ENCODE results near the gene SKI.

The SKI gene

DNA sequence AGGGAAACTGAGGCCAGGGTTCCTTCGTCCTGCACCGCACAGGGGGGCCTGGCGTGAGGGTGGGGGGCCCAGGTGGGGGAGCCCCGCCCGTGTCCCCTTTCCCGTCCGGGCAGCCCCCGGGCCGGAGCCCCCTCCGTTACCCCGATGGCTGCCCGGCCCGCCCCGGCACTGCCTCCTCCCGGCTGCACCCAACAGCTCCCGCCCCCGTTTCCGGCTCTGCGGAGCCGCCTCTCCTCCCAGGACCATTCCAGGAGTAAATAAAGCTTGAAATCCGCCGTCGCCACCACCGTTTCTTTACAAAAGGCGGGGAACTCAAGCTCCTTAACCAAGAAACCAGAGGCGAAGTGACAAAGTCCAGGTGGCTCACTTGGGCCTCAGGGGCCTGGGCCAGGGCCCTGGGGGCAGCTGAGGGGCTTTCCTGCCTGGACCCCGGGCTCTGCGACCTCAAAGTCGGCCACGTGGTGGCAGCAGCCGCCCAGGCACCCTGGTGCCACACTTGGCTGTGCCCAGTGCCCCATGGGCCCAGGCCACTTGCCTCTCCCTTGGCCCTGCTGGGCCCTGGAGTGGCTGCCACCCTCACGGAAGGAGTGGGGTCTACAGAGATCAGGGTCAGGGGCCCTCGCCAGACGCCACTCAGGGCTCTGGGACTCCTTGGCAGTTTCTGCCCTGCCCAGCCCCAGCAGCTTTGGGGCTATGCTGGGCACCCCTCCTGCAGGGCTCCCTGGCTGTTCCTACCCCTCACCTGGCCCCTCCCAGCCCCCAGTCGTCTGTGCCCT lies 33.0 kb upstream of the SKI start:
- peak; percentile 63 for DNase-seq

DNA sequence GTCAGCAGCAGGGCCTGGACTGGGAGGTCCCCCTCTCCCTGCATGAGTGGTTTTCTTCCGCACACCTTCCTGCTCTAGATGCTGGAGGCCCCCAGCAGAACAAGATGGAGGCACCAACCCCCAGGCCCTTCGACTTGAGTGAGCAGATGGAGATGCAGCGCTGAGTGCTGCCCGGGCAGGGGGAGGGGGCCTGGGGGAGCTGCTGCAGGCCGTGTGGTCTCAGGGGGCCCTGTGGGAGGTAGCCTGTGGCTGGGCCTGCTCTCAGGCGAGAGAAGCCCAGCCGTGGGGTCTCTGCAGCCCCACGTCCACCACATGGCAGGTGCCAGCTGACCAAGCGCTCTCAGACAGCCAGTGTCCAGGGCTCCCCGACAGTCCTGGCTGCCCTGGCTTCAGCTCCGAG lies 32.3 kb upstream of the SKI start:
- no peak for DNase-seq

DNA sequence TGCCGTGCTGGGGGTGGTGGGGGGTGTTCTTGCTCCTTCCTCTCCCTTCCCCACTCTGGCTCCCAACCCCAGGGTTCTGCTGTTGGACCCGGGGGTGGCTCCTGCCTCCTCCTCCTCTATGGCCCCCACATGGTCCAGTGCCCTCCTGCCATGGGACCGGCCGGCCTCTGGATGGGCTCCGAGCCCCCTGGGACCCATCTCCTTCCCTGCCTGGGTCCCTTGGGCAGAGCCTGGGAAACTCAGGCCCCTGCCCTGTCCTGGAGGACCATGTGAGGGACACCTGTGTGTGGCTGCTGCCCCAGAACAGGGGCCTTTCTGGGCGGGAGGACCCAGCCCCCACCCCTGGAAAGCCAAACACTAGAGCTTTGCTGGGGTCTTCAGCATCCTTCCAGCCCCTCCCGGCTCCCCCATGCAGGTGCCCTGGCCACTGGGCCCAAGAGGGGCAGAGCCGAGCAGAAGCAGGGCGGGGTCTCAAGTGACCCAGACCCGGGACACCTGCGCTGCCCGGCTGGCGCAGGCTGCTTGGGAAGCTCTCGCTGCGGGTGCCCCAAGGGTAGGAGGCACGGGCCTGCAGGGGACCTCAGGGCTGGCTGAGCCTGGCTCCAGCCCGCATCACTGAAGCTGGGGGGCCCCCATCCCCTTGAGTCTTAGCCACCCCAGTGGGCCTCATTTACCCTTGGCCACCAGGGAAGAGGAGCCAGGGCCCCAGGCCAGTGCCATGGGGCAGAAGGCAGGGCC lies 31.0 kb upstream of the SKI start:
- DNase-seq: no peak

DNA sequence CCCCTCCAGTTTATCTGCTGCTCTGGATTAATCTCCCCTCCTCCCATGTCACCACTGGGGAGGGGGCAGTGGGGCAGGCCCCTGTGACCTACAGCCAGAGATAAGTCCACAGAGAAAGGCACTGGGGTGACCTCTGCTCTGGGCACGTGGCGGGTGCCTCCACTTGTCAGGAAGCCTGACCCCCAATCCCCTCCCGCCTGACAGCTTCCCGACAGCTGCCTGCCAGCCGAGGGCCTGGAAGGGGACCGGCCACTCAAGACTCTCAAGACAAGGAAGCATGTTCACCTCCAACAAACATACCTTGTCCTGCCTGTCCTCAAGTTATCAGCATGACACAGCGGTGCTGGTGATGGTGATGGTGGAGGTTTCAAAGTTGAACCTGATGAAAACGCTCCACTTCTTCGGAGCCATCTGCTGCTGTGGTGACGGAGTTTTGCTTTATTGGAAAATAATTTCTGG lies 30.4 kb upstream of the SKI start:
- no peak for DNase-seq

DNA sequence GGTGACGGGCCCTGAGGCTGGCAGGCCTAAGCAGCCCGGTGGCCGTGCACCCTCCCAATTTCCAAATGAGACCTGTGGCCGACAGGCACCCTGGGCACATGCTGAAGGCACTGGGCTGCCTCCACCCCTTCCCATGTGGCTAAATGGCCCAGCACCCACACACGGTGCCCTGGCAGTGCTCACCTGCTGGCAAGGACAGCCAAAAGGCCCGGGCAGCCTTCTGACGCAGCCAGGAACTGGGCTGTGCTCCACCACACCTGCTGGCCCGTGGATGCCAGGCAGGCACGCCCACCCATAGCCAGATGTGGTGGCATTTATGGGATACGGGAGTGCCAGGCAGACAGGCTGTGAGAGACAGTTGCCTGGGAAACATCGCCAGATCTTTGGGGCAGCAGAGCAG lies 29.5 kb upstream of the SKI start:
- DNase-seq: no peak

DNA sequence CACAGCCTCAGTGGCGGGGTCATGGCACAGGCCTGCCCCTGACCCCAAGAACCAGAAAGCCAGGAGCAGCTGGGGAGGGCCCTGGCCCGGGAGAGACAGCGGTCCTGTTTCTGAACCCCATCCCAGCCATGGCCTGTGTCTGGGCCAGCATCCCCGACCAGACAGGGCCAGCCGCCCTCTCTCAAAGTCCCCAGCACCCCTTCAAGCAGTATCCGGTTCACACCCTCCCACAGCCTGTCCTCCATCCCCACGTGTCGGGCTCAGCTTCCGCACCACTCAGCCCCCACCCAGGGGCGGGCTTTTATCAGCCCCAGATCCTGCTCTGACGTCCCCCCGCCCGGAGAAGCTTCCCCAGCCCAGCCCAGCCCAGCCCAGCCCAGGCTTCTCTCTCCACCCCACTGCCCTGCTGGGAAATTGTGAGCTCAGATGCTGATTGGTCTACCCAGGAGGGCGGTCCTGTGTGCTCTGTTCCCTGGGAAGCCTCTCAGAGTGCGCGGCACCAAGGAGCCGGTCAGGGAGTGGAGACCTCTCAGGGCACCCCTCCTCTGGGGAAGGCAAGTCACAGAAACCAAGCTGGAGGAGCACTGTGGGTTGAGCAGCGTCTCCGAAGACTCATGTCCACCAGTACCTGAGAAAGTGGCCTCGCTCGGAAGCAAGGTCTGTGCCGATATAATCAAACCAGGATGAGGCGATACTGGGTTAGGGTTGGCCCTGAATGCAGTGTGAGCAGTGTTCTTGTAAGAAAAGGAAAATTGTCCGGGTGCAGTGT lies 28.9 kb upstream of the SKI start:
- DNase-seq: peak; percentile 60

DNA sequence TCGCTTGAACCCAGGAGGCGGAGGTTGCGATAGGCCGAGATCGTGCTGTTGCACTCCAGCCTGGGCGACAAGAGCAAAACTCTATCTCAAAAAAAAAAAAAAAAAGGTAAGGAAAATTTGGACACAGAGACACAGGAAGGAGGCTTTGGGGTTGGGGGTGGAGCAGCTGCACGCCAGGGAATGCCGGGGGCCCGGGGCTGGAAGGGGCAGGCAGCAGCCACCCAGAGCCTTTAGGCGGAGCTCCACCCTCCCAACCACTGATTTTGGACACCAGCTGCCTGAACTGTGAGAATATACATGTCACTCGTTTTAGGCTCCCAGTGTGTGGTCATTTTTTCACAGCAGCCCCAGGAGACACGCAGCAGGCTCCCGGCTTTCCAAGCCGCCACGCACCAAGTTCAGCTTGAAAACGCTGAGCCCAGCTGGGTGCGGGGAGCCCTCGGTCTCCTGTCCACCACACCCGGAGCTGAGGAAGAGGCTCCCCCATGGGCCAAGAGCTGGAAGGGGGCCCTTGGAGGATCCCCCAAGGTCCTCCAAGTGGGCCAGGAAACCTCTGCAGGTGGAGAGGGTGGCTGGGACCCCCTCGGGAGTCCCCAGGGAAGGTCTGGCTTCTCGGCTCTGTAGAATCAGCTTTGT lies 27.7 kb upstream of the SKI start:
- no peak for DNase-seq

DNA sequence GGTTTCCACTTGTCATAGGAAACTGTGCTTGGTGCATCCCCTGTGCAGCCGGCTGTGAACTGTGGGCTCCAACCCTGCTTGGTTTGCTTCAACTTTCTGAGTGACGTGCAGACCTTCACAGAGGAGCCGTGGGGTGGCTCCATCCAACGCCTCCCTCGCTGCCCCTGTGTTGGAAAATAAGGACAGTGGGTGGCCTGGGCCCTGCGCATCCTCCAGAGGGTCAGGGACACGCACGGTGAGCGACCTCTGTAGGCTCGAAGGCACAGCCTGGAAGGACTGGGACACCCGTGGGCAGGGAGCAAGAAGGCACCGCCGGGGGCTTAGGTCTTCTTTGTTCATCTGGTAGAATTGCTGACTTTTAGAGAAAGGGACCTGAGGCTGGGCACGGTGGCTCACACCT lies 27.1 kb upstream of the SKI start:
- DNase-seq: no peak

DNA sequence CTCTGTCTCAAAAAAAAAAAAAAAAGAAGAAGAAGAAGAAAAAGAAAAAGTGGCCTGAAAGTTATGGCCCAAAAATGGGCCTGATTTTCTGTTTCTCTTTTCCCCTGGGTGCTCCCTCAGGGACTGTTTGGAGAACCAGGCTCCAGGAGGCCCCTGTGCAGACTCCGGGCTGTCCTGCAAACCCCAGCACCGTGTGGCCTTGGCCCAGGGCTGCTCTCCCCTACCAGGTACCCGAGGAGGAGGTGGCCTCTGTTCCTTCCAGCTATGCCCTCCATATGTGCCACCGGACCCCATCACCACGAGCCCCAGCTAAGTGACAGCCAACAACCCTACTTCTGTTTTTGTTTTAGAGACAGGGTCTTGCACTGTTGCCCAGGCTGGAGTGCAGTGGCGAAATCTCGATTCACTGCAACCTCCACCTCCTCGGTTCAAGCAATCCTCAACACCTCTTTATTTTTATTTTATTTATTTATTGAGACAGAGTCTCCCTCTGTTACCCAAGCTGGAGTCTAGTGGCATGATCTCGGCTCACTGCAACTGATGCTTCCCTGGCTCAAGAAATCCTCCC lies 26.0 kb upstream of the SKI start:
- DNase-seq: no peak

DNA sequence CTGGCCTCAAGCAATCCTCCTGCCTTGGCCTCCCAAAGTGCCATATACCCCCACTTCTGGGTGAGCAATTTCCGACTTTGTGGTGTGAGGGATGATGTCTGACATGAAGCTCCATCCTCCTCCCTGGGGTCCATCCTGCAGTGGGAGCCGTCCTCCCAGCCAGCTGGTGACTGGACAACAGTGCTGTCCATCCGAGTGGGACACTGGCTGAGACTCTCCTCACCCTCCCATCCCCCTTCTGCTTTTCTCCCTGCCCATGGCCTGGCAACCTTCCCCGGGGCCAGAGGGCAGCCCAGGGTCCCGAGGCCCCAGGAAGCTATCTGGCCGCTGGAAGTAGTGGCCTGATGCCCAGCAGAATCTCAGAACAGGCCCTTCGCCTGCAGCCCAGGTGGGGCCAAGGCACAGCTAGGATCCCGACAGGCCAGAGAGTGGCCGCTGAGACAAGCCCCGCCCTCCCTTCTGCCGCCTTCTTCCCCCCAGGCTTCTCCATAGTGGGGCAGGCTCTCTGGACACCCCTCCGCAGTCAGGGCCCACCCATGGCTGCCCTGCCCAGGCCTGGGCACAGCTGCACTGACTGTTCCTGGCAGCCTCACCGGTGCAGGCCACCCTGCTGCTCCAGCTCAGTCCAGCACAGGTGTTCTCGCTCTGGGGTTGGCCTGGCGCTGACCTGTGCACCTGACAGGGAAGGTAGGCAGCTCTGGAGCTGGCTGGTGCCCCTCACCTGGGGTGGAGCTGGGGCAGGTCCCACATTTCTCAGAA lies 25.1 kb upstream of the SKI start:
- DNase-seq: no peak

DNA sequence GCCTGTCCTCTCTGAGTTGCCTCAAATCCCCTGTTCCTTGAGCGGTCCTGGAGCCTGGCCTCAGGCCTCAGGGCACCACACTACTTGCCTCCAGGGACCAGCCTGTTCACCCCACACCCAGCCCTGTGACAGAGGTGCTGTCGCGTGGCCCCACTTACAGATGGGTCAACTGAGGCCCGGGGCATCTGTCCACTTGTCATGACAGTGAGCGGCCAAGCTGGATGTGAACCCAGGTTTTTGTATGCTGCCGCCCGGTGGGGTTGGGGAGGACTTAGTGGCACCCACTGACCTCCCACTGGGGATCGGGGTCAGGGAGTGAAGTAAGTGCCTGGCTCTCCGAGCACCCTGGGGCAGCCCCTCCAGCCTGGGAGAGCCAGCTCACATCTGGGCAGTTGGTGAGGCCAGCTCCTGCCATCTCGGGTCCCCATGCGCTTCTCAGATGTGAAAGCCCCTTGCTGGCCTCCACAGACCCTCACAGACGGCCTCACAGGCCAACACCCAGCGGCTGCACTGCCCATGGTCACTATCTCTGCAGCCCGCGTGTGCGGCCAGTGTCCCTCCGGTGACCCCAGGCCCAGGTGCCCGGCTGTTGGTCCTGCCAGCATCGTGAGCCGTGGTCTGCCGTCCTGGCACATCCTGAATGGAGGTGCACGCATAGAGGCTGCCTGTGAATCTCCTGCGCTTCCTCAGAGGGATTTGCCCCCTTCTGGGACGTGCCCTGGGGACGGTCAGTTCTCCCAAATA lies 24.3 kb upstream of the SKI start:
- no peak for DNase-seq

DNA sequence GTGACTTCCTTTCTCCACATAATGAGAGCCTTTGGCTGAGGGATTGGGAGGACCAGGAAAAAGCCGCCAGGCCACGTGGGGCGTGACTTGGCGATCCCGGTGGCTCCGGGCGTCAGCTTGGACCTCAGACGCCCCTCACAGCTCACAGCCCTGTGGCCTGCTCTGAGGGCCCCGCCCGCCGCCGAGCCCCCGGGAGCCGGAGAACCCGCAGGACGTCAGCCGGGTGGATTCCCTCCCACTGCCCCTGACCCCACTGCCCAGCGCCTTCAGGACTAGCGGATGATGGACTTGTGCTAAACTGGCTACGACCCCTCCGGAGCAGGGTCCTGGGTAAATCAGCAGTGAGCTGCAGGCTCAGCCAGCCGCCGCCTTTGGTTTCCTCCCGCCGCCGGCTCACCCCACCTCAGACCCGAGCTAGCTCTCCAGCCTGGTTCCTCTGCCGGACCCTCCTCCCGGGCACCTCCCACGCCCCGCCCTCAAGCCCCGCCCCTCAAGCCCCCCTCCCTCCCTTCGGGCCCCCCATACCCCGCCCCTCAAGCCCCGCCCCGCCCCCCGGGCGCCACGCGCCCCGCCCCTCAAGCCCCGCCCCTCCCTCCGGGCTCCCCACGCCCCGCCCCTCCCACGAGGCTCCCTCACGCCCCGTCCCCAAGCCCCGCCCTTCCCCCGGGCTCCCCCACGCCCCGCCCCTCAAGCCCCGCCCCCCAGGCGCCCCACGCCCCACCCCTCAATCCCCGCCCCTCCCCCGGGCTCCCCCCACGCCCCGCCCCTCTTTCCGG lies 23.5 kb upstream of the SKI start:
- DNase-seq: peak; percentile 20

DNA sequence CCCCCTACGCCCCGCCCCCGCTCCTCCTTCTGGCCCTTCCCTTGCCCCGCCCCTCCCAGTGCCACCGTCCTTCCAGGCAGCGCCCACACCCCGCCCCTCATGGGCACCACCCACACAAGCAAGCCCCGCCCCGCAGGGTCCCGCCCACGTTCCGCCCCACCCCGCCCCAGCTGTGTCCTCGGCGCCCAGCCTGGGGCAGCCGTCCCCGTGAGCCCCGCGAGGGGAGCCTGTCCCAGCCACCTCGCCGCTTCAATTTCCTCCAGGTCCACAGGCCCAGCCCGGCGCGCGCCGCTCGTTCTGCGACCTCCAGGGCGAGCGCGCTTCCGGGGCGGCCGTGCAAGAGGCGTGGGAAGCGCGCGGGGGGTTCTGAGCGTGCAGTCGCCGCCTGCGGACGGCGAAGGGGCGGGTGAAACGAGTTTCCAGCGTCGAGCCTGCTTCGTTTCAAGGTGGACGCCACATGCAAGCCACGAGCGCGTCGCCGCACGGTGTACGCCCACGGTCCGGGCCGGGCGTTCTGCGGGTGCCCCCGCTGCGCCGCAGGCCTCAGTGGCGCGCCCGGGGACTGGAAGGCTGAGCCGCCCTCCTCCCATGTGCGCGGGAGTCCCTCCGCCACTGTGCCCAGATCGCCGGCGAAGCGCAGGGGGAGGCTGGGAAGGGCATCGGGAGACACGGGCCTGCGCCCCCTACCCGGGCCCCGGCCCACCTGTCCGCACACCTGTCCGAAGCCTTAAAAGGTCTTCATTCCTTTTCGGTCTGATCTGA lies 22.7 kb upstream of the SKI start:
- DNase-seq: peak; percentile 72

DNA sequence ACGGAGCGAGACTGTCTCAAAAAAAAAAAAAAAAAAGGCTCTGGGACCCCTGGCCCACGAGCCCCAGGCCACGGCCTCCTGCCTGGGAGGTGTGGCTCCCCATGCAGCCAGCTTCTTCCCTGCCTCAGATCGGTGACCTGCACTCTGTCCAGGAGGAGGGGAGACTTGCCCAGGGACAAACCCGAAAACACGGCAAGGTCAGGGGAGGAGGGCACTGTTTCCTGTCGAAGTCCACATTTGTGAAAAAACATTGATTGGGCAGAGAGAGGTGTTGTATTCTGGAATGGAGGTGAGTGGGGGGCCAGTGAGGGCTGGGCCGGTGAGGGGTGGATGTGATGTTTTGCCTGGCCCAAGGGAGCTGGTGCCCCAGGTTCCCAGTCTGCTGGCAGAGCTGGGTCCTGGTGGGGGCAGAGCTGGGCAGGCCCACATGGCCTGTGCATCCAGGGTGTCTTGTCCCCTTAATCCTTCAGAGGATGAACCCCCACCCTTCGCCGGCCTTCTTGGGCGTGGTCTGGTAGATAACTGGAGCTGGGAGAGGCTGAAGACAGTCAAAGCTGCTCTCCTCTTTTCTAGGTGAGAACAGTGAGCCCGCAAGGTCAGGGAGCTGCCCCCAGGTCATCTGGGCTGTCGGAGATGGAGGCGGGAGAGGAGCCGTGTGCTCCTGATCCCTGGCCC lies 21.2 kb upstream of the SKI start:
- no peak for DNase-seq

DNA sequence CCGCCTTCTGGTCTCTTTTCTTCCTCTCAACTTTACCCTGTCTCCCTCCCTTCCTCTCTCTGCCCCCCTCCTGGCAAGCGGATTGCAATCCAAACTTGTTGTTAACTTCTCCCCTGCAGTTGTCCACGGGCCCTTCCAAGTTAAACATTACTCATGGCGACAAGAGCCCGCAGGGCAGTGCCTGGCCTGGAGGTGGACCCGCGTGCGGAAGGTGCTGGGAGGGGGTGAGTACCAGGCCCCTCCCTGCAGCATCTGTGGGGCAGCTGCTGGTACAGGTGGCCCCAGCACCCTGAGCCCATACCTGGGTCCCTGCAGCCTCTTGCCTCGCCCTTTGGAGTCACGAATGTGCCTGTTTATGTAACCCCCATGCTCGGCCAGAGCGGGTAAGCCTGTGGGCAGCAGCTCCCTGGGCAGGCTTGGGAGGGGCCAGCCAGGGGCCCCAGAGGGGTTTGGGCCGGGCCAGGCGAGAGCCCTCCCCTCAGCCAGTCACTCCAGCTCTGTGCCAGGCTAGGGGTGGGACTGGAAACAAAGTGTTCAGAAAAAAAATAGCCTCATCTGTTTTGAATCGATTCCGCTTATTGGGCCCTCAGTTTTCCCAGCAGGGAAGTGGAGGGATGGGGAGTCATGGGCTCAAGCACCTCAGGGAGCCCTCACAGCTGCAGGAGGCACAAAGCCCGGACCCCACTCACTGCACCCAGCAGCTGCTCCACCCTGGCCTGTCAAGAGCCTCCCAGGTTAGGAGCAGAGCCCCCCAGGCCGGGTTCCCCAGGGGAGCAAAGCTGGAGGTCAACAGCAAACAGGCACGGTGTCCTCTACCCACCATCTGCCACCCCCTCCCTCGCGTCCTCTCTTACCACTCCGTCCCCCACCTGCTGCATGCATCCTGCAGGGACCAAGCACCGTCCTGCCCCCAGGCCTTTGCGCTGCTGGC lies 19.5 kb upstream of the SKI start:
- no peak for DNase-seq

DNA sequence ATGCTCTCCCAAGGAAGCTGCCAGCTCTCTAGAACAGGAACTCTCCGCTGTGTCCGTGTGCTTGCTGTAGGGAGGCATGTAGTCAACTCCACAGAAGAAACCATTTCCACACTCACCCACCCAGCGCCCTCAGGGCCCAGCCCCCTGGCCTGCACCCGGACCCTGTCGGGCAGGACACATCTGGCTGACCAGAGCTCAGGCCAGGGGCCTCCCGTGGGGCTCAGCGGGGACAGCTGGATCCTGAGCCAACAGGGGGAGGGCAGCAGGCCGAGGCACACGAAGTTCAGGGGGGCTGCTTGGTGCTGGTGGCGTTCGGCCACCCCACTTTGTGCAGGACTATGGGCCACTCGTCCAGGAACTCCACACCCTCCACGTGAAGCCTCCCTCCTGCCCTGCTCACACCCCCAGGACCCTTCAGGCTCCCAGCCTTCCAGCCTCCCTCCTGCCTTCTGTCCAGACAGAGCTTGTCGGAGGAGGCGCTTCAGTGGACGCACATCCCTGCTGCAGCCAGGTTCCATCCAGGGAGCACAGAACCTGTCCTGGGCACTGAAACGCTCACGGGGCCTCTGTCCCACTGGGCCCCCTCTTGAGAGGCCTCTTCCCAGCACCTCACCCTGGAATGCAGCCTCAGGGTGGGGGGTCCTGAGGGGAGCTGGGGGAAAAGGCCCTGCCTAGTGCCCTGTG lies 18.6 kb upstream of the SKI start:
- DNase-seq: no peak

DNA sequence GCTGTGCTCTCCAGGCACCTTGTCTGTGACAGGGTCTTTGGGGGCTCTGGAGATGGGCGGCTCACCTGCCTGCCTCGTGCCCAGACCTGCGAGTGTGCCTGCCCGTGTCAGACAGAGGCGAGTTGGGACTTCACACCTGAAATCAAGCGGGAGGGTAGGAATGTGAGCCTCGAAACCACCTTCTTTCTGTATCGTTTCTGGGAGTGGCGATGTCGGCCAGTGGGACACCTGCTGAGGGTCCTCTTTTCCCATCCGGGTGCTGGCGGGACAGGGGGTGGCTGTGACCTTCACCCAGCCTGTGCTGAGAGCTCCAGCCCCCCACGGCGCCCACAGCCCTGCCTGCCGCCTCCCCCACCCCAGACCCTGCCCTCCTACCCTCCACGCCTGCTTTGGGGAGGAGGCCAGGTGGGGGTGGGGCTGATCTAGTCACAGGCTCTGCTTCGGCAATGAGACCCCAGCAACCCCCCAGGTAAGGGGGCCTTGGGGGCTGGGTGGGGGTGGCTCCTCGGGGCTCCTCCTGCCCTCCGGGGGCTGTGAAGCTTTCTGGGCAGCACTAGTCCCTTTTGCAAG lies 17.9 kb upstream of the SKI start:
- no peak for DNase-seq

All from NCI-H526 treated with DMSO at 0.1 percent for 48 hours (cell line).